PFSK-1 (cell line): ENCODE measurements around the gene SV2C.

ENCODE experiments used
- FOXP2 ChIP-seq: optimal IDR thresholded peaks from 2 replicates; pipeline ENCODE3; 2011; ENCODE audit warnings: borderline replicate concordance, control low read depth, inconsistent platforms; ENCODE audit not compliant: insufficient read depth; ENCODE audit errors: extremely low read length, extremely low read depth
- POLR2AphosphoS5 ChIP-seq: IDR thresholded peaks from 2 replicates; pipeline ENCODE4 v1.6.1; 2012; ENCODE audit warnings: low read depth, mild to moderate bottlenecking, control low read depth, low read length, moderate library complexity
- SIN3A ChIP-seq: IDR thresholded peaks from 2 replicates; pipeline ENCODE4 v1.6.1; 2012; ENCODE audit warnings: mild to moderate bottlenecking, low read length, moderate library complexity, borderline replicate concordance; ENCODE audit not compliant: insufficient read depth
- TAF1 ChIP-seq: IDR thresholded peaks from 2 replicates; pipeline ENCODE4 v1.6.1; 2012; ENCODE audit warnings: low read length, control low read depth, borderline replicate concordance; ENCODE audit not compliant: insufficient read depth
- TF ChIP-seq, protein P1 (sequence below), 2 experiments: IDR thresholded peaks; 2 replicates each; pipeline versions ENCODE4 v1.6.1 to v1.8.0; 2011 to 2012; ENCODE audit warnings: low read depth in 2 of 2, low read length in 2 of 2, control low read depth in 1 of 2, inconsistent platforms in 1 of 2, mild to moderate bottlenecking in 1 of 2, moderate library complexity in 1 of 2; ENCODE audit not compliant: insufficient read depth in 1 of 2

DNA sequence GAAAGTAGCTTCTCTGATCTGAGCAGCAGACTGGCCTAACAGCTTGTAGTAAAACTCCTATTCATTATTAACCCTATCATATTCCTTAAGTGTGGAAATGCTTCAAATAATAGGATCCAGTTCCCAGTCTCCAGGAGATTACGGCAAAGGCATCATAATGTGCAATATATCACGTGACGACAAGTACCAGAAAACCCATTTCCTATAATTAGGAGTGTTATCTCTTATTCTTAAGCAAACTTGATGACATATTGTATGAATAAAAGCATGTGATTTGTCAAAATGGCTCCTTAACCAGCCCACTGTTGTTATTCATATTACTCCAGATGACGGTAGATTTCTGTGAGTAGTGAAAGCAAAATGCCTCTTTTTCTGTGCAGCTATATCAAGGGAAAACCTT is 2.9 kb downstream of the SV2C start:
- TF ChIP-seq POLR2AphosphoS5, result no peak
- TF ChIP-seq TAF1, result no peak
- no peak for TF ChIP-seq SIN3A
- TF ChIP-seq FOXP2, result no peak
- TF ChIP-seq, protein P1, sequence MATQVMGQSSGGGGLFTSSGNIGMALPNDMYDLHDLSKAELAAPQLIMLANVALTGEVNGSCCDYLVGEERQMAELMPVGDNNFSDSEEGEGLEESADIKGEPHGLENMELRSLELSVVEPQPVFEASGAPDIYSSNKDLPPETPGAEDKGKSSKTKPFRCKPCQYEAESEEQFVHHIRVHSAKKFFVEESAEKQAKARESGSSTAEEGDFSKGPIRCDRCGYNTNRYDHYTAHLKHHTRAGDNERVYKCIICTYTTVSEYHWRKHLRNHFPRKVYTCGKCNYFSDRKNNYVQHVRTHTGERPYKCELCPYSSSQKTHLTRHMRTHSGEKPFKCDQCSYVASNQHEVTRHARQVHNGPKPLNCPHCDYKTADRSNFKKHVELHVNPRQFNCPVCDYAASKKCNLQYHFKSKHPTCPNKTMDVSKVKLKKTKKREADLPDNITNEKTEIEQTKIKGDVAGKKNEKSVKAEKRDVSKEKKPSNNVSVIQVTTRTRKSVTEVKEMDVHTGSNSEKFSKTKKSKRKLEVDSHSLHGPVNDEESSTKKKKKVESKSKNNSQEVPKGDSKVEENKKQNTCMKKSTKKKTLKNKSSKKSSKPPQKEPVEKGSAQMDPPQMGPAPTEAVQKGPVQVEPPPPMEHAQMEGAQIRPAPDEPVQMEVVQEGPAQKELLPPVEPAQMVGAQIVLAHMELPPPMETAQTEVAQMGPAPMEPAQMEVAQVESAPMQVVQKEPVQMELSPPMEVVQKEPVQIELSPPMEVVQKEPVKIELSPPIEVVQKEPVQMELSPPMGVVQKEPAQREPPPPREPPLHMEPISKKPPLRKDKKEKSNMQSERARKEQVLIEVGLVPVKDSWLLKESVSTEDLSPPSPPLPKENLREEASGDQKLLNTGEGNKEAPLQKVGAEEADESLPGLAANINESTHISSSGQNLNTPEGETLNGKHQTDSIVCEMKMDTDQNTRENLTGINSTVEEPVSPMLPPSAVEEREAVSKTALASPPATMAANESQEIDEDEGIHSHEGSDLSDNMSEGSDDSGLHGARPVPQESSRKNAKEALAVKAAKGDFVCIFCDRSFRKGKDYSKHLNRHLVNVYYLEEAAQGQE (IDR thresholded peaks at IDR 0.05; ENCODE audit: insufficient read depth in 1 of 2, low read depth in 2 of 2, low read length in 2 of 2), result no peak
